ENCODE measurements around the gene RAD50.

The RAD50 gene

DNA sequence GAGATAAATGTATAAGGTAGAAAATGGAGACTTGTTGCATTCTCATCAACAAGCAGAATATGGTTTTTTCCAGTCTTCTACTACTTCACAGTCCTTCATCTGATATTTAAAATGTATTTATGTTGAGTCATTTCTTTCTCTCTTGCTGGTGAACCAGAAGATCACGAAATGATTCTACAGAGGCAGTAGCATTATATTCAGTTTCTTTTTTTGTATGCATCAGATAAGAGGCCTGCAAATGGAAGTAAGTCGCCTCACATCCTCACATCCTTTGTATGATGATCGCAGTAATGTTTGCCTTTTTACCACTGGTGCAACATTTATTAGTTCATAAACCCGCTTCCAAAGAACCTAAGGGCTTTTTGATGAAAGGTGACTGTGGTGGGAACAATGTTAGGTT lies 79.1 kb downstream of the RAD50 start:
- TF ChIP-seq, protein P1, sequence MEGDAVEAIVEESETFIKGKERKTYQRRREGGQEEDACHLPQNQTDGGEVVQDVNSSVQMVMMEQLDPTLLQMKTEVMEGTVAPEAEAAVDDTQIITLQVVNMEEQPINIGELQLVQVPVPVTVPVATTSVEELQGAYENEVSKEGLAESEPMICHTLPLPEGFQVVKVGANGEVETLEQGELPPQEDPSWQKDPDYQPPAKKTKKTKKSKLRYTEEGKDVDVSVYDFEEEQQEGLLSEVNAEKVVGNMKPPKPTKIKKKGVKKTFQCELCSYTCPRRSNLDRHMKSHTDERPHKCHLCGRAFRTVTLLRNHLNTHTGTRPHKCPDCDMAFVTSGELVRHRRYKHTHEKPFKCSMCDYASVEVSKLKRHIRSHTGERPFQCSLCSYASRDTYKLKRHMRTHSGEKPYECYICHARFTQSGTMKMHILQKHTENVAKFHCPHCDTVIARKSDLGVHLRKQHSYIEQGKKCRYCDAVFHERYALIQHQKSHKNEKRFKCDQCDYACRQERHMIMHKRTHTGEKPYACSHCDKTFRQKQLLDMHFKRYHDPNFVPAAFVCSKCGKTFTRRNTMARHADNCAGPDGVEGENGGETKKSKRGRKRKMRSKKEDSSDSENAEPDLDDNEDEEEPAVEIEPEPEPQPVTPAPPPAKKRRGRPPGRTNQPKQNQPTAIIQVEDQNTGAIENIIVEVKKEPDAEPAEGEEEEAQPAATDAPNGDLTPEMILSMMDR (IDR thresholded peaks at IDR 0.05; ENCODE audit: control insufficient read depth, extremely low read depth, insufficient read depth) = no peak
- H3K4me3 ChIP-seq (ENCODE audit: low read depth, low read length) = no peak overlapping the region
- no peak for DNase-seq (ENCODE audit: low read depth)

DNA sequence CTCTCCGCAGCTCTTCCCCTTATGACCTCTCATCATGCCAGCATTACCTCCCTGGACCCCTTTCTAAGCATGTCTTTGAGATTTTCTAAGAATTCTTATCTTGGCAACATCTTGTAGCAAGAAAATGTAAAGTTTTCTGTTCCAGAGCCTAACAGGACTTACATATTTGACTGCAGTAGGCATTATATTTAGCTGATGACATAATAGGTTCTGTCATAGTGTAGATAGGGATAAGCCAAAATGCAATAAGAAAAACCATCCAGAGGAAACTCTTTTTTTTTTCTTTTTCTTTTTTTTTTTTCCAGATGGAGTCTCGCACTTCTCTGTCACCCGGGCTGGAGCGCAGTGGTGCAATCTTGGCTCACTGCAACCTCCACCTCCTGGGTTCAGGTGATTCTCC lies 80.5 kb downstream of the RAD50 start:
- H3K4me3 ChIP-seq (ENCODE audit: low read depth, low read length) = no peak overlapping the region
- TF ChIP-seq, protein P1 (IDR thresholded peaks at IDR 0.05; ENCODE audit: control insufficient read depth, extremely low read depth, insufficient read depth) = no peak
- no peak for DNase-seq (ENCODE audit: low read depth)

DNA sequence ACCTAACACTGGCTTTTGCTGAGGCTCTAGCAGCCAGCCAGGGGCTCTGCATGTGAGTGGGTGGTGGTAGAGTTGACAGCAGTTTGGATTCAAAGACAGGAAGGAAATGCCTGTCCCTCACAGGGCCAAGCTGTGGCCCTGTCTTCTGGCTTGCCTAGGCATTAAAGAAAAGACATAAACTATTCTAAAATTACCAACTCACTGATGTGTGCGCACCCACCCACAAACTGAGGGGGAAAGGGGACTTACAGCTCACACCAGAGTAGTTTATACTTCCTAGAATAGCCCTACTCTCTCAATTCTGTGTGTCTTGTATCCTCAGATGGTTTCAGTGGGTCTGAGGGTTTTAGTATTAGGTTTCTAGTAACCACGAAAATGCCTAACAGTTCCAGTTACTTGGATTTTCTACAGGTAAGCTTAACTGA lies 82.9 kb downstream of the RAD50 start:
- DNase-seq (ENCODE audit: low read depth) = no peak
- no peak overlapping the region for H3K4me3 ChIP-seq (ENCODE audit: low read depth, low read length)
- TF ChIP-seq, protein P1 (IDR thresholded peaks at IDR 0.05; ENCODE audit: control insufficient read depth, extremely low read depth, insufficient read depth) = no peak

DNA sequence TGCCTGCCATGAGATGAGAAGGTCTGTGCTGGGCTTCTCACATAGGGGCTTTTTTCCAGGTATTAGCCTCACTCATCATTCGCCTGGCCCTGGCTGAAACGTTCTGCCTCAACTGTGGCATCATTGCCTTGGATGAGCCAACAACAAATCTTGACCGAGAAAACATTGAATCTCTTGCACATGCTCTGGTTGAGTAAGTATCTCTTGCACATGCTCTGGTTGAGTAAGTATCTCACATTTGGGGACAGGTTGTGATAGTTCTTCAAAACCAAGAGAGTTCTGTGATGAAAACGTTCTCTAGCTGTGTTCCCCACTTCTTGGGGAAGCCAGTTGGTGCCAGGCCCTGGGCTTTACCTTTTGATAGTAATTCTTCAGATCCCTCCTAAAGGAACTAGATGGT lies 83.8 kb downstream of the RAD50 start:
- DNase-seq (ENCODE audit: low read depth) = no peak
- TF ChIP-seq, protein P1 (IDR thresholded peaks at IDR 0.05; ENCODE audit: control insufficient read depth, extremely low read depth, insufficient read depth) = no peak
- H3K4me3 ChIP-seq (ENCODE audit: low read depth, low read length) = no peak overlapping the region

GRCh38 chr5:132641241-132641723 lies 84.5 kb downstream of the RAD50 start:
- no peak for DNase-seq (ENCODE audit: low read depth)
- no peak overlapping the region for H3K4me3 ChIP-seq (ENCODE audit: low read depth, low read length)
- TF ChIP-seq, protein P1 (IDR thresholded peaks at IDR 0.05; ENCODE audit: control insufficient read depth, extremely low read depth, insufficient read depth) = no peak

DNA sequence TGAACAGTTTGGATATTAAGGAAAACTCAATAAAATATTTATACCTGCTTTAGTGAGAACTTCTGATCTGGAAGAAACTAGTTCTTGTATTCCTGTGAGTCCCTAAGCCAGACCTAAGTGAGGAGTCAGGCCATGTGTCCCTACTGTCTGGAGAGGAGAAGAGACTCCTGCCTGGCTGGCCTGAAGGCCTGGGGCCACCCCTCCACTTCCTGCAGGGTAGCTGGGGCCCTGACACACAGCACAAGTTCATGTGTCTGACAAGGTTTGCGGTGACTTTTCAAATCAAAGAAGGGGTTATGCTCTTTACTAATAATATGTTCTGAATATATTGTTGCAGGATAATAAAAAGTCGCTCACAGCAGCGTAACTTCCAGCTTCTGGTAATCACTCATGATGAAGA lies 85.1 kb downstream of the RAD50 start:
- no peak overlapping the region for H3K4me3 ChIP-seq (ENCODE audit: low read depth, low read length)
- no peak for DNase-seq (ENCODE audit: low read depth)
- TF ChIP-seq, protein P1 (IDR thresholded peaks at IDR 0.05; ENCODE audit: control insufficient read depth, extremely low read depth, insufficient read depth) = no peak

DNA sequence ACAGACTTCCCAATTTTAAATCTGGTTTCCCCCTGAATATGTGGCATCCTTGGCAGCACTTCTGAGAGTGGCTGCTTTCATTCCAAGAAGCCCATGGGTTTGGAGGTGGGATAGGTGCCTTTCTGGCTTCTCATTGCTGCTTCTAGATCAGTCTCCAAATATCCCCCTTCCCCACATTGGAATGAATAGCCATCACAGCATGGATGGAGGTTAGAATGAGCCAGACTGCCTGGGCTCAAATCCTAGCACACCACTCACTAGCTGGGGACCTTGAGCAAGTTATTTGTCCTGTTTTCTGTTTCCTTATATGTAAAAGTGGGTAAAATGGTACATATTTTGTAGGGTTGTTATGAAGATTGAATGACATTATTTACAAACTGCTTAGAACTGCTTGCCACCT lies 87.4 kb downstream of the RAD50 start:
- TF ChIP-seq, protein P1 (IDR thresholded peaks at IDR 0.05; ENCODE audit: control insufficient read depth, extremely low read depth, insufficient read depth) = no peak
- DNase-seq (ENCODE audit: low read depth) = no peak
- no peak overlapping the region for H3K4me3 ChIP-seq (ENCODE audit: low read depth, low read length)

All from LNCaP clone FGC (cell line).